ELF-1 (cell line): ENCODE results near the gene MED9.
"Not testable (repeated sequence)": the region's sequence is repeated elsewhere in the genome, so short reads cannot be mapped to it uniquely, and the experiment has no call there.

Experiments used
- DNase-seq: peaks from one replicate; pipeline ENCODE4 v3.0.0-alpha.2; 2016; ENCODE audit warnings: low read depth, low spot score

MED9 gene, protein sequence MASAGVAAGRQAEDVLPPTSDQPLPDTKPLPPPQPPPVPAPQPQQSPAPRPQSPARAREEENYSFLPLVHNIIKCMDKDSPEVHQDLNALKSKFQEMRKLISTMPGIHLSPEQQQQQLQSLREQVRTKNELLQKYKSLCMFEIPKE

DNA sequence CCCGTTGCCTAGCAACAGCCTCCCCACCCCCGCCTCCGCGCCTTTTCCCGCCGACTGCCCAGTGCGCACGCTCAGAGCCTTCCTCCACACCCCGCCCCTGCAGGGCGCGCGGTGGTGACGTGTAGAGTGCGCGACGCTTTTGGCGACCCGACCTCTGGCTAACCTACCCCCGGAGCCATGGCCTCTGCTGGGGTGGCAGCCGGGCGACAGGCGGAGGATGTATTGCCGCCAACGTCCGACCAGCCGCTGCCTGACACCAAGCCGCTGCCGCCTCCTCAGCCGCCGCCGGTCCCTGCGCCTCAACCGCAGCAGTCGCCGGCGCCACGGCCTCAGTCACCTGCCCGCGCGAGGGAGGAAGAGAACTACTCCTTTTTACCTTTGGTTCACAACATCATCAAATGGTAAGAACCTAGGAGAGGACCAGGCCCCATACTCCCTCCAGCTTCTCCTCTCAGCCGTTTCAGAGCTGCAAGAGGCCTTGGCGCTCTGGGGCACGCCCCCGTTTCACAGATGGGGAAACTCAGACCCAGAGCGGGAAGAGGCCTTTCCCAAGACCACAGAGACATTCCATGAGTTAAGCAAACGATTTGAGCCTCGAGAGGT is at the start of gene MED9:
Gene MED9 (plus strand): TSS at position 136 of the 603 bp plus-strand sequence. CDS start 42 bp downstream, at position 178.
- peak; percentile 95 for DNase-seq

- DNase-seq: no peak
Measured at GRCh38 chr17:17429222-17429621, 47.6 kb upstream of the MED9 start.

DNA sequence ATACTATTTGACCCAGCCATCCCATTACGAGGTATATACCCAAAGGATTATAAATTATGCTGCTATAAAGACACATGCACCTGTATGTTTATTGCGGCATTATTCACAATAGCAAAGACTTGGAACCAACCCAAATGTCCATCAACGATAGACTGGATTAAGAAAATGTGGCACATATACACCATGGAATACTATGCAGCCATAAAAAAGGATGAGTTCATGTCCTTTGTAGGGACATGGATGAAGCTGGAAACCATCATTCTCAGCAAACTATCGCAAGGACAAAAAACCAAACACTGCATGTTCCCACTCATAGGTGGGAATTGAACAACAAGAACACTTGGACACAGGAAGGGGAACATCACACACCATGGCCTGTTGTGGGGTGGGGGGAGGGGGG is 45.9 kb upstream of the MED9 start:
- DNase-seq: not testable (repeated sequence)

- DNase-seq: no peak
Measured at GRCh38 chr17:17431605-17432004, 45.2 kb upstream of the MED9 start.

DNA sequence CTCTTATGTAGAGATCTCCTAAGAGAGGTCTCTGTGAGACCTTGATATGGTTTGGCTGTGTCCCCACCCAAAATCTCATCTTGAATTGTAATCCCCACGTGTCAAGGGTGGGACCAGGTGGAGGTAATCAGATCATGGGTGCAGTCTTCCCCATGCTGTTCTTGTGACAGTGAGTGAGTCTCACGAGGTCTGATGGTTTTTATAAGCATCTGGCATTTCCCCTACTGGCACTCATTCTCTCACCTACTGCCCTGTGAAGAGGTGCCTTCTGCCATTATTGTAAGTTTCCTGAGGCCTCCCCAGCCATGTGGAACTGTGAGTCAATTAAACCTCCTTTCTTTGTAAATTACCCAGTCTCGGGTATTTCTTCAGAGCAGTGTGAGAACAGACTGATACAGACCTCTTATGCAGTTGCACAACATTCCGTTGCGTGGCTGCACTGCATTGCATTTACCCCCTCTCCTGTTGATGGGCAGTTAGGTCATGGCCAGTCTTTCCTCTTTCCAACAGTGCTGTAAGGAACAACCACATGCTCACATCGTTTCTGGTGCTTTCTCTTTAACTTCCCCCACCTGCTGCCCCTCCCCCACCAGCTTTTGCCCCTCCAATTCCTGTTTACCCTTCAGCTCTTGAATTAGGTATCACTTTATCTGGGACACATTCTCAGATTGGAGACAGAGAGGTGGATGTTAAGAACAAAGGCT is 43.6 kb upstream of the MED9 start:
- no peak for DNase-seq

GRCh38 chr17:17434477-17434876 is 42.3 kb upstream of the MED9 start:
- no peak for DNase-seq

DNA sequence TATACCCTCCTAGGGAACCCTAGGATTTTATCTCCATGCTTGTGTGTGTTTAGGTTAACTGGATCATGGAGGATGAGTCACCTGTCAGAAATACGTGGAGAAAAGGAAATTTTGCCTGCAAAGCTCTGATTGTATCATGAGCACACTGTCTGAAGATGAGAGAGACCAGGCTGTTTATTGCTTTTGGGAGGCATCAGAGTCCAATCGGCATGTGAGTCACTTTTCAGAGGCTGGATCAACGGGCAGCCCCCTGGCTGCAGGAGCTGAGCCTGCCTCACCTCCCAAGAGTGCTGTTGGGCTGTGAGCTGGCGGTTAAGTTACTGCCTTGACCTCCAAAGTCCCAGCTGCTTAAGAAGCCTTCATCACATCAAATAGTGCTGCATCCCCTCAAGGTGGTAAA is 41.5 kb upstream of the MED9 start:
- DNase-seq: peak; percentile 66

- no peak for DNase-seq
Measured at GRCh38 chr17:17437461-17437860, 39.3 kb upstream of the MED9 start.

- no peak for DNase-seq
Measured at GRCh38 chr17:17437893-17438292, 38.9 kb upstream of the MED9 start.

GRCh38 chr17:17440010-17440843 is 36.6 kb upstream of the MED9 start:
- DNase-seq: peak; percentile 90

GRCh38 chr17:17440938-17441675 is 35.7 kb upstream of the MED9 start:
- DNase-seq: no peak

DNA sequence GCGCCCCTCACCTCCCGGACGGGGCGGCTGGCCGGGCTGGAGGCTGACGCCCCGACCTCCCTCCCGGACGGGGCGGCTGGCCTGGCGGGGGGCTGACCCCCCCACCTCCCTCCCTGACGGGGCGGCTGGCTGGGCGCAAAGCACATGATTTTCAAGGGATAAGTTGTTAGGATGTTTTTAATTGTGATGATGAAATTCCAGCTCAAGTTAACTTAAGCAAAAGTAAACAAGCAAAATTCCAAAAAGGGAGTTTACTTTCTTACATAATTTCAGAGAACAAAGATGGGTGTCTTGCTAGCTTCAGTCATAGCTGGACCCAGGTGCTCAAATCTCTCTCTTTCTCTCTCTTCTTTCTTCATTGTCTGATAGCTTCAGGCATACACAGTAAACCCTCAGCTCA is 33.6 kb upstream of the MED9 start:
- no peak for DNase-seq

DNA sequence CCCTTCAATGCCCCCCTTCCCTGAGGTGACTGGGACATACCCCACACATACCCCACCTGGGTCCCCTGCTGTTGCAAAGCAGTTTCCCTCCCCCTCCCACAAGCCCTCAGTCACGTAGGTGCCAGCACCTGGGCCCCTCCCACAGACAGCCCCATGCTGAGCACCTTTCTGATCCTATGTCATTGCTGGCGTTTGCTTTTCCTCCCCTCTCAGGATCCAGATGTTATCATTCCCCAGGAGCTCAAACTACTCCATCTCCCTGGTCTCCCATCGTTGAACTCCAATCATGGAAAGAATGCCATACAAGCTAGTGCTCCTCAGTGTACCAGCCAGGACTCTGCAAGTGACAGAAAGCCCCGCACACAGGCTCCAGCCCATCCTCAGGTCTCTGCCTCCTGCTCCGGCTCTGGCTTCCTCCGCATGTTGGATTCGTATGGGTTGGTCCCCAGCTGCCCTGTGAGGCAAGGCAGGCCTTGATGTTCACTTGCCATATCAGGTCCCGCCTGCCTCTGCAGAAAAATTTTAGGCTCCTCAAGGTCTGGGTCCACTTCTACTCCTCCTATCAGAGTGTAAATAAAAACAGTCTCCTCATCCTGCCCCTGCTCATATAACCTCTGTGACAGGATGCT is 31.4 kb upstream of the MED9 start:
- DNase-seq: no peak

DNA sequence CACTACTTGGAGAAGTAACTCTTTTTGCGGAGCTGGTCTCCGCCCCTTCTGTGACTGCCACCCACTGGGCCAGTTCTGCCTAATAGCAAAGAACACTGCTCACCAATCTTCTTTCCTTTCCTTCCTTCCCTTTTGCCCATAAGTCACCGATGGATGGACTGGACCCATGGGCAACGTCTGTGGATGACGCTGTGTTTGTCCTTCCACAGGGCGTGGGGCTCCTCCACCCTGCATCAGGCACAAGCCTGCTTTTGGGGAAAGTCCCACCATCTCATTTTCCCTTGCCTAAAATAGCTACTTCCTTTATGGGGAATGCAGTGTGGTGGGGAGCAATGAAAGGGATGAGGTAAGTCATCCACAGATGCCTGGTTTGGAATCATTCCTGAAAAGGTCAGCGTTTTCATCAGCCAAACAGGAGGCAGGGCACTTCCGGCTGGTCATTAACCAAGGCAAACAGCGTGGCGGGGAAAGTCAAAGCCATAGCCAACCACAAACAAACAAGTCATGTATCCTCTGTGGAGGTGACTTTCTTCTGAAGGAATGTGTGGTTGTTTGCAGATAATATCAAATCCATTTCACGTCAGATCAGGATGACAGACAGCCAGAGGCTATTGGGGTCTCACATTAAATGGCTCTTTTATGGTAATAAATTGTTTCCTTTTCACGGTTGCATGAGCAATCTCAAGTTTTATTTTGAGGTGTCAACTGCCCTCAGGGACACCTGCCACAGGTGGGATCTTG is 30.7 kb upstream of the MED9 start:
- DNase-seq: no peak

GRCh38 chr17:17446666-17447155 is 30.1 kb upstream of the MED9 start:
- DNase-seq: no peak

DNA sequence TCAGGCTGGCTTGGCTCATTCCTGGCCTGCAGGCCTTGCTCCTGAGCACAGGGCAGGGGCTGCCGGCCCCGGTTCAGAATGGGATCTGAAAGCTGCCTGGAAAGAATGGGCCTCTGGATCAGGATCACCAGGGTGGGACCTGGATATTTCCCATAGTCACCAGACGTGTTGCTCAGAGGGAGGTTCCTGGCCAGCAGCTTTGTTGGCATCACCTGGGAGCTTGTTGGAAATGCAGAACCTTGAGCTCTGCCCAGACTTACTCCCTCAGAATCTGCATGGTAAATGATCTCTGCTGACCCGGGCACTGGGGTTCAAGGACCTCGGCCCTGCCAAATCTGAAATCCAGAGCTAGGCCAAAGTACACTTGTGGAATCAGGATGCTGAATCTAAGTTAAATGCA is 29.5 kb upstream of the MED9 start:
- DNase-seq: no peak

GRCh38 chr17:17448076-17448475 is 28.7 kb upstream of the MED9 start:
- DNase-seq: no peak

GRCh38 chr17:17448723-17449122 is 28.1 kb upstream of the MED9 start:
- no peak for DNase-seq

- no peak for DNase-seq
Measured at GRCh38 chr17:17453088-17453487, 23.7 kb upstream of the MED9 start.

DNA sequence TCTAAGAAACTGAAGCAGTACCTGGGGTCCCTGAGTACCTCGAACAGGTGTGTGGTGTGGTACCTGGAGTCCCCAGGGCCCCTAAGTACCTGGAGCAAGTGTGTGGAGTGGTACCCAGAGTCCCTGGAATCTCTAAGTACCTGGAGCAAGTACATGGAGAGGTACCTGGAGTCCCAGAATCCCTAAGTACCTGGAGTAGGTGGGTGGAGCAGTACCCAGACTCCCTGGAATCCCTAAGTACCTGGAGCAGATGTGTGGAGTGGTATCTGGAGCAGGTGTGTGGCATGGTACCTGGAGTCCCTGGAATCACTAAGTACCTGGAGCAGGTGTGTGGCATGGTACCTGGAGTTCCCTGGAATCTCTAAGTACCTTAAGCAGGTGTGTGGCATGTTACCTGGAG is 22.5 kb upstream of the MED9 start:
- no peak for DNase-seq
